Neural crest cell (in vitro differentiated cells): ENCODE measurements around the gene JARID2. TPM values are rescaled to one million over a fixed set of nuclear protein-coding genes. Genes with fewer than 3 reads are reported as not detected.

Source experiments
- DNase-seq: peaks from one replicate; pipeline ENCODE4 v3.0.0; 2021; ENCODE audit warnings: low read depth, mixed read lengths, low spot score
- H3K27ac Mint-ChIP-seq: one replicate; pipeline ENCODE4 v1.8.0; 2021; ENCODE audit warnings: mild to moderate bottlenecking, mixed read lengths; ENCODE audit not compliant: unreplicated experiment
- H3K27me3 Mint-ChIP-seq: 2 replicates; pipeline ENCODE4 v1.8.0; 2021; ENCODE audit warnings: low read depth, mild to moderate bottlenecking, mixed read lengths
- H3K36me3 Mint-ChIP-seq: 2 replicates; pipeline ENCODE4 v1.8.0; 2021; ENCODE audit warnings: low read depth, mild to moderate bottlenecking, mixed read lengths
- H3K4me1 Mint-ChIP-seq: 2 replicates; pipeline ENCODE4 v1.8.0; 2021; ENCODE audit warnings: mixed read lengths
- H3K4me3 Mint-ChIP-seq: one replicate; pipeline ENCODE4 v1.8.0; 2021; ENCODE audit warnings: mild to moderate bottlenecking, mixed read lengths
- H3K9me3 Mint-ChIP-seq: 2 replicates; pipeline ENCODE4 v1.8.0; 2021; ENCODE audit warnings: mixed read lengths
- total RNA-seq: library from RNA; stranded (reverse); gene quantifications from 2 replicates; pipeline ENCODE4 v1.2.1, GENCODE V29; 2021
- TF ChIP-seq, protein P1 (sequence below): fragments of 200-600 bp; sonication (generic); conservative IDR thresholded peaks from 2 replicates; pipeline ENCODE4 v1.5.0; 2021; ENCODE audit warnings: antibody characterized with exemption, mild to moderate bottlenecking

JARID2 gene
- total RNA-seq, 1 donor from 2014 or later: 33.9 TPM

DNA sequence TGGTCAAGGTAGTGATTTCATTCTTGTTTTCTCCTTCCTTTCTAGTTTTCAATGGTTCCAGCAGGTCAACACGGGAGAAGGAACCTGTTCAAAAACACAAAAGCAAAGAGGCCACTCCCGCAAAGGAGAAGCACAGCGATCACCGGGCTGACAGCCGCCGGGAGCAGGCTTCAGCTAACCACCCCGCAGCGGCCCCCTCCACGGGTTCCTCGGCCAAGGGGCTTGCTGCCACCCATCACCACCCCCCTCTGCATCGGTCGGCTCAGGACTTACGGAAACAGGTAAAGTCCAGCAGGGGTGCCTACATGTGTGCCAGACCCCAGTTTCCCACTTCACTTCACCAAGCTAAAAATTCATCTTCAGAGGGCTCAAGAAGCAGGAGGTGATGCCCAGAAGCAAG is 241.4 kb downstream of the JARID2 start:
- H3K36me3 Mint-ChIP-seq: peaks cover 7% of the 10 kb centered on the region
- H3K9me3 Mint-ChIP-seq: no peaks in the 10 kb centered on the region
- H3K4me1 Mint-ChIP-seq: peaks cover 24% of the 10 kb centered on the region
- H3K4me3 Mint-ChIP-seq: no peak overlapping the region
- no peaks in the 10 kb centered on the region for H3K27me3 Mint-ChIP-seq
- TF ChIP-seq, protein P1, sequence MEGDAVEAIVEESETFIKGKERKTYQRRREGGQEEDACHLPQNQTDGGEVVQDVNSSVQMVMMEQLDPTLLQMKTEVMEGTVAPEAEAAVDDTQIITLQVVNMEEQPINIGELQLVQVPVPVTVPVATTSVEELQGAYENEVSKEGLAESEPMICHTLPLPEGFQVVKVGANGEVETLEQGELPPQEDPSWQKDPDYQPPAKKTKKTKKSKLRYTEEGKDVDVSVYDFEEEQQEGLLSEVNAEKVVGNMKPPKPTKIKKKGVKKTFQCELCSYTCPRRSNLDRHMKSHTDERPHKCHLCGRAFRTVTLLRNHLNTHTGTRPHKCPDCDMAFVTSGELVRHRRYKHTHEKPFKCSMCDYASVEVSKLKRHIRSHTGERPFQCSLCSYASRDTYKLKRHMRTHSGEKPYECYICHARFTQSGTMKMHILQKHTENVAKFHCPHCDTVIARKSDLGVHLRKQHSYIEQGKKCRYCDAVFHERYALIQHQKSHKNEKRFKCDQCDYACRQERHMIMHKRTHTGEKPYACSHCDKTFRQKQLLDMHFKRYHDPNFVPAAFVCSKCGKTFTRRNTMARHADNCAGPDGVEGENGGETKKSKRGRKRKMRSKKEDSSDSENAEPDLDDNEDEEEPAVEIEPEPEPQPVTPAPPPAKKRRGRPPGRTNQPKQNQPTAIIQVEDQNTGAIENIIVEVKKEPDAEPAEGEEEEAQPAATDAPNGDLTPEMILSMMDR: no peak
- H3K27ac Mint-ChIP-seq: no peak overlapping the region
- DNase-seq: no peak

DNA sequence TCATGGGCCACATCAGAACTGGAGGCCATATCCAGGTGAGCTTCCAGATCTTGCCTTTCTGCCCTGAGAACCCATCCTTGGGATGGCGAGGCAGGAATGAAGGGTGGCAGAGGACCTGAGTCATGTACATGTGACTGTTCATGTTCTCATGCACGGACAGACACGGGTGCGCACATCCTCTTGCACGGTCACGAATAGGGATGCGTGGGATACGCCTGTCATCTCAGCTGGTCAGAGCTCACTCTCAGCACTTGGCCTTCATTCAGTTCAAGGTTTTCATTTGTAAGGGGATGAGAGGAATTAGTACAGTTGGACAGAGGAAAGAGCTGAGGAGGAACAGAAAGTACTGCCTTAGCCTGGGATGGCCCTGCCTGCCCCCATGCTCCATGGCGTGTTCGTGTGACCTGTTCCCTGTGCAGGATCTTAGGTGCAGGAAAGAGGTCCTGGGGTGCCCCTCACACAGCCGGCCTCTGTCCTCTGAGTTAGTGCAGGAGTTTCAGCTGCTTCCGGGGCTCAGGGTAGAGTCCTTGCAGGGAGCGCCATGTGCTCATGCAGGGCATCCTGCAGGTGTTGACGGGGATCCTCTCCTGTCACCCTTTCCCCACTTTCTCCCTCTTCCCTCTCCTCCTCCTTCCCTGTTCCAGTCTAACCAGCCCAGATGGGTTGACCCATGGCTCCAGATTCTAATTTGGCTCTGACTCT is 243.5 kb downstream of the JARID2 start:
- Mint-ChIP-seq H3K36me3 (peaks cover 7% of the 10 kb centered on the region), H3K4me3 (no peak overlapping the region), H3K27me3 (no peaks in the 10 kb centered on the region), H3K4me1 (peaks cover 35% of the 10 kb centered on the region), H3K27ac (peak overlapping the region; percentile 94), H3K9me3 (no peaks in the 10 kb centered on the region)
- DNase-seq: no peak
- TF ChIP-seq, protein P1: no peak

DNA sequence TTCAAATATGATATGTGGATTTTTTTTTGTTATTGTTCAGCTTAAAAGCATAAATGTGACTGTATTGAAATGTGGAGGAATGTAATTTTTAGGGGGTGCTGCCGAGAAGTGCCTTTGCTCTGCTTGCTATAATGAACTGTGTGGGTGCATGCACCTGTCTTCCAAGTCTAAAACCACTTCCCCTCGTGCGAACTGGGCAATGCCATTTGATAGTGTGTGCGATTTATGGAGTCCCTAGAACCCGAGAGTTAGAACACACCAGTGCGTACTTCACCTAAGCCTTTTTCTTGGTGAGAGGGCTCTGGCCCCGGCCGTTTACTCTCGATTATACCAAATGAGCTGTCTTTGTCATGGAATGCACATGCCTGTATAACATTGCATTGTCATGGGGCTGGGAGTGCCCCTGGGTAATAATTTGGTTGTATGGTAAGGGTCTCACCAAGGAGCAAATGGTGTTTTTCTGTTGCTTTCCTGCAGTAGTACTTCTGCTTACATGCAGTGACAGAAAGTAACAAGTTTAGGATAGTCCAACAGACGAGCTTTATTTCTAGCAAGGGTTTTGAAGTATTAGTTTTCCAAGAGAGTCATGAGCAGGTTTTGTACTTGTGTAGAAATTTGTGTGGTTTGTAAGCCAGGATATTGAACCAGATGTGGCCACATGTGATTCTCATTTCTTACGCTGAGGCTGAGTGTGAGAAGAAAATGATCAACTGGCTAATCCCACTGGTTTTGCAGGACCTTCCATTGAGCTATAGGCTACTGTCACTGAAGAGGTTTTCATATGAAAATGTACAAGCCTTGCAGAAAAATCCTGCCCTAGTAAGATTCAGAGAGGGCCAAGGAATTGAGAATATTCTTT is 244.6 kb downstream of the JARID2 start:
- no peak overlapping the region for H3K27ac Mint-ChIP-seq
- H3K27me3 Mint-ChIP-seq: no peaks in the 10 kb centered on the region
- no peaks in the 10 kb centered on the region for H3K9me3 Mint-ChIP-seq
- no peak for DNase-seq
- TF ChIP-seq, protein P1: no peak
- no peak overlapping the region for H3K4me3 Mint-ChIP-seq
- H3K4me1 Mint-ChIP-seq: peaks cover 40% of the 10 kb centered on the region
- peaks cover 9% of the 10 kb centered on the region for H3K36me3 Mint-ChIP-seq

DNA sequence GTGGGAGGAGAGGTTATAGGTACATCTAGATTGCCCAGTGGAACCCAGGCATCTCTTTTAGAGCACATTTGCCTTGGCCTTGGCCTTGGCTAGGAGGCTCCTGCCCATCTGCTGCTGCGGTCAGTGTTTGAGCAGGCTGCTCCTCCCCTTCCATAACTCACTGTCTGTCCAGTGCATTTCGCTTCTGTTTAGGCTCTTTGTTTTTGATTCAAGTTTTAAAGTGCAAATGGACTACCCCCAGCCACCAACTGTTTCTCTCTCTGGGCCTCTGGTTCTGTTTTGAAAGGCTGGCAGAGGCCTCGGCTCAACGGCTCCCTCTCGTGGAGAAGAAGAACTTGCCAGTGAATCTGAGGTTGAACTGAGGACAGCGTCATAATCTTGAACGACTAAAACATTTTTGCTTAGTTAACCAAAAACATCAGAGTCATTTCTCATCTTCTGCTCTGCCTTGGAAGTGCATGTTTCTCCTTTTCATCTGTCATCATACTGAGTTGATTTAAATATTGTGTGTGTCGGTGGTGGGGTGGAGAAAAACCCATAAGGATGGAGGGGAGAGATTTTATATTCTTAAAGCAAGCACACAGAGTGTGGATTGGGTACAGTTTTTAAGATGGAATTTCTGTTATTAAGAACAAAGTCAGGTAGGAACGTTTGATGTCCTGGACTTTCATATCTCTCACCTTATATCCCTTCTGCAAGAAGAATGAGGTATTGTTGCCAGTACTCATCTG is 245.6 kb downstream of the JARID2 start:
- DNase-seq: peak; percentile 63
- H3K36me3 Mint-ChIP-seq: peaks cover 16% of the 10 kb centered on the region
- peaks cover 45% of the 10 kb centered on the region for H3K4me1 Mint-ChIP-seq
- H3K27ac Mint-ChIP-seq: no peak overlapping the region
- TF ChIP-seq, protein P1: peak; percentile 93
- H3K9me3 Mint-ChIP-seq: no peaks in the 10 kb centered on the region
- no peak overlapping the region for H3K4me3 Mint-ChIP-seq
- H3K27me3 Mint-ChIP-seq: no peaks in the 10 kb centered on the region

DNA sequence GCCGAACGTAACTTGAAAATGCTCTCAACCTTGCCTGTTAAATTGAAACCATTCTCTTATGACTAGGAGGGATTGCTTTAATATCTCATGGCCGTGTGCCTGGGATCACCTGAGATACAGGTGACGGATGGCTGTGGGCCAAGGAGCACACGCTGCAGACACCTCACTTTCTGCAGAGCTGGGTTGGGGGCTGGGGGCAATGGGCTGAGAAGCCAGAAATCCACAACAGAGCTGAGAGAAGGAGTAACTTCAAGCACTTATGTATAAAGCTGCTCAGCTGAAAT is 246.1 kb downstream of the JARID2 start:
- H3K4me1 Mint-ChIP-seq: peaks cover 45% of the 10 kb centered on the region
- TF ChIP-seq, protein P1: no peak
- H3K36me3 Mint-ChIP-seq: peaks cover 16% of the 10 kb centered on the region
- no peaks in the 10 kb centered on the region for H3K9me3 Mint-ChIP-seq
- H3K4me3 Mint-ChIP-seq: no peak overlapping the region
- H3K27ac Mint-ChIP-seq: no peak overlapping the region
- no peak for DNase-seq
- H3K27me3 Mint-ChIP-seq: no peaks in the 10 kb centered on the region
